HK-2 (cell line): ENCODE measurements around the gene FAM227B.
"Not testable (repeated sequence)": the region's sequence is repeated elsewhere in the genome, so short reads cannot be mapped to it uniquely, and the experiment has no call there.

Experiments used
- DNase-seq: peaks from one replicate; pipeline ENCODE4 v3.0.0-alpha.2; 2018; ENCODE audit not compliant: unreplicated experiment

FAM227B gene

GRCh38 chr15:49494842-49495241 is 125.8 kb downstream of the FAM227B start:
- no peak for DNase-seq

GRCh38 chr15:49492830-49493229 is 127.8 kb downstream of the FAM227B start:
- no peak for DNase-seq

DNA sequence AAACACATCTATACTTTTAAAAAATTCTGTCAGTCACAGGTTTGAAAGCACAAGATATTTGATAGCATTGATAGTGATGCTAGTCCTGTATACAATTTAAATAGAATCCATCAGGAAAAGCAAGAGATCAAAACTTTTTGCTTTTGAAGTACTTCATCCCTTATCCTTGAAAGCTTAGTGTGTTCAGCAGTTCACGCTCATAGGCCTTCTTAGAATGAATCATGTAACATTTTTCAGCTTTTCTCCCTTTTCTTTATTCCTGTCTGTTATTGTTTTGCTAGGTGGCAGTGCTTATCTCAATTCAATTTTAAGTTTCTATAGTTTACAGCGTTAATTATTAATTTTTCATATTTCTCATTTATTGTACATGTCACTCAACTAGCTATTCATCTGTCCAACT is 128.5 kb downstream of the FAM227B start:
- DNase-seq = no peak

- DNase-seq = no peak
Measured at GRCh38 chr15:49490966-49491365, 129.7 kb downstream of the FAM227B start.

DNA sequence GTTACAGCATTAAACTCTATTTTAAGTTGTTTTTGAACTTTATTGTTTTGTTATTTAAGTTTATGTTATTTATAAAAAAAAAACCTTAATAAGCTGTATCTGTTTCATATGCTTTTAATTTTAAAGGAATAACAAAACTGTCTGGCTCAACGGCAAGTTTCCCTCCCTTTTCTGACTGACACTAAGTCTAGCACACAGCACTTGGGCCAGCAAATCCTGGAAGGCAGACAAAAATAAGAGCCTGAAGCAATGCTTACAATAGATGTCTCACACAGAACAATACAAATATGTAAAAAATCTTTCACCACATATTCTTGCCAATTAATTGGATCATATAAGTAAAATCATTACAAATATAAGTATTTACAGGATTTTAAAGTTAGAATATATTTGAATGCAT is 135.2 kb downstream of the FAM227B start:
- DNase-seq = not testable (repeated sequence)

DNA sequence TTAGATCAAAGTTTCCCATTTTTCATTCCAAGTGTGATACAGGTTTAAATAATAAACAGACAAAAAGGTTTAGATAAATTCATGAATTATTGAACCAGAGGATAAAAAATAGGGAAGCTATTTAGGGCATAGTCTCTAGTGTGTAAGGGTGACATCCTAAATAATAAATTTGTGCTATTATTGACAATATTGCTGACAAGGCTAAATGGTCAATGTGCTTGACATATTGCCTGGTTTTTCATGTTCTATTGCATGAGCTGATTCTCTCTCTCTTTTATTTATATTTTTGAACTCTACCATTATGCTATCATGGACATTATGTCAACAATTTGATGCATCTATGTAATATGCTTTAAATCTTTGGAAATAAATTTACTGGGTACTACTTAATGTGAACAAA is 141.6 kb downstream of the FAM227B start:
- DNase-seq = not testable (repeated sequence)

- DNase-seq = not testable (repeated sequence)
Measured at GRCh38 chr15:49478021-49478420, 142.6 kb downstream of the FAM227B start.

DNA sequence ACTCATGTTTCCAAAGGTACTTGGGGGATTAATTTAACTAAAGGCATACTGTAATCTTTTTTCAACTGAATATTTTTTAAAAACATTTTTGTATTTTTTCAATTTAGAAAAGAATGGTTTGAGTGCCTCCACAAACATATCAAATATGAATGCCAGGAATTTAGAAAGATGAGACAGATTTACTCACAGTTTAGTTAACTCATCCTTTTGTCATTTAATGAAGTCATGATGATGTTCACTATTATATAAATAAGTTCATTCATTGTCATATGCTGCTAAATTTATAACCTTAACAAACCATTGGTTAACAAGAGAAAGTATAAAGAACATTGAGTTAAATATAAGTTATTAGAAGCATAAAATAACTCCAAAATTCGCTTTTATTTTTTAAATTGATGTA is 147.6 kb downstream of the FAM227B start:
- no peak for DNase-seq

GRCh38 chr15:49472338-49472737 is 148.3 kb downstream of the FAM227B start:
- DNase-seq = no peak

GRCh38 chr15:49471733-49472132 is 148.9 kb downstream of the FAM227B start:
- DNase-seq = no peak

GRCh38 chr15:49471248-49471647 is 149.4 kb downstream of the FAM227B start:
- peak; percentile 0 for DNase-seq

DNA sequence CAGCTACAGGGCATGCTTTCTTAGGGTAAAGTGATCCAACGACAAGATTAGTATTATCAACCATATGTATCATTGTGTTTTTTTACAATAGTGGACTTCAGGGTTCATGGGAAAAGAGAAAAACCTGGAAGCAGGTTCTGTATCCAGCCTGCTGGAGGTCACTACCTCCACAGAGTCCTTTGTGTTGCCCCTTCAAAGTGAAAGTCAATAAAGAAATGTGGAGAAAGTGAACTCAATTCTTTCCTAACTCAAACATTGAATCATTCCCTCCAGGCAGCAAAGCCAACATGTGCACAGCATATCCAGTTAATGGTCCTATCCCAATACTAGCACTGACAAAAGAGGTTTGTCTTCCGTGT is 152.2 kb downstream of the FAM227B start:
- no peak for DNase-seq

GRCh38 chr15:49467746-49468480 is 152.7 kb downstream of the FAM227B start:
- DNase-seq = no peak

DNA sequence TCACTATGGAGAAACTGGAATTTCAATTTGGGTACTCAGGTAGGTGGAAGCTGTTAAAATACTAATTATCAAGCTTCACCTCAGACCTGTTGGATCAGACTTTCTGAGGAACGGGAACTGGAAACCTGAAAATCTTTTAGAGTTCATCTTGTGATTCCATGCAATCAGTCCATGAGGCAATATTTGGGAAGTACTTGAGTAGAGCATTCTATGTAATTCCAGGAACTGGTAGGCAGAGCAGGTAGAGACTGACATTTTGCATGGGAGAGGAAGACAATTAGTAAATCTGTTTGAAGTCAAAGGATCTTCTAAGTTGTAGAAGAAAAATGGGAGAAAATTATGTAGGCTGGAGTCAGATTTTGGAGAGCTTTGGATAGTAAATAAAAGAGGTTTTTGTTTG is 154.5 kb downstream of the FAM227B start:
- DNase-seq = no peak

DNA sequence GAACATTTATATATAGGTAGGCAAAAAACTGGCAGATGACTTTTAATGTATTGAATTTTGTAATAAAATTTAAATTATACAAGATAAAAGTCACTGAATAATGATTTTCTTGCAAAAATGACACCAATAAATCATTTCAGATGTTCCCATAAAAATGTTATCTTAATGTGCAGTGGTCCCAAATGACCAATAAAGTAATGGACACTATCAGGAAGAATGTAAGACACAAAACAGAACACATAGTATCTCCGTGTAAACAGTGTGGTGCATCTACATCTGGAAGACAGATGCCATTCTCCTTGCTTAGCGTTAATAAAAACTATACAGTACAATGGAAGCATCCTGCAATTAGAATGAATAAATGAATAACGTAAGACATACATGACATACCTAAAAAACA is 156.1 kb downstream of the FAM227B start:
- no peak for DNase-seq

DNA sequence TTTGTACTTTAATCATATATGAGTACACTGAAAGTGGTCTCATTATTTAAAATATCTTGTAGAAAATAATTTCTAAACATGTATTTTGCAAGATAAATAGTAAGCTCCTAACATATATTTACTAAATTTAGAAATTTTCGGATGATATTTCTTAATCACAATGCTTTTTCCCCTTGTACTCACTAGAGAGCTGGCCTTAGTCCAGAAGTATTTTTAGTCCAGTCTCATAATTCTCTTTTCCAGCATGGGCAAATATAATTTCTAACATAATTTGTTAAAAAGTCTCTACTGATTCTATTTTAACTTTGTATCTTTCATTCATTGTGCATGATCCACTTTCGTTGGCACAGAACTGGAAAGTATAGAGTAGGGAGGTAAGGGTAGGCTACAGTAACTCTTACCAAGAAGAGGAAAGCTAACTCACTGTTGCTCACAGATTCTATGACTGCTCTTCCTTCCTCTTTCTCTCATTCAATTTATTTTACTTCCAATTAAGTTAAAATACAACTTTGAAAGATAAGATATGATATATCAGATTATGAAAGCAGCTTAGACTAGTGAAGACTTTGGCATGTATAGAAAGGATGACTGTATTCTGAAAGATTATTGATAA is 158.3 kb downstream of the FAM227B start:
- no peak for DNase-seq

GRCh38 chr15:49460411-49460941 is 160.1 kb downstream of the FAM227B start:
- DNase-seq = no peak

GRCh38 chr15:49458145-49458544 is 162.5 kb downstream of the FAM227B start:
- DNase-seq = no peak

DNA sequence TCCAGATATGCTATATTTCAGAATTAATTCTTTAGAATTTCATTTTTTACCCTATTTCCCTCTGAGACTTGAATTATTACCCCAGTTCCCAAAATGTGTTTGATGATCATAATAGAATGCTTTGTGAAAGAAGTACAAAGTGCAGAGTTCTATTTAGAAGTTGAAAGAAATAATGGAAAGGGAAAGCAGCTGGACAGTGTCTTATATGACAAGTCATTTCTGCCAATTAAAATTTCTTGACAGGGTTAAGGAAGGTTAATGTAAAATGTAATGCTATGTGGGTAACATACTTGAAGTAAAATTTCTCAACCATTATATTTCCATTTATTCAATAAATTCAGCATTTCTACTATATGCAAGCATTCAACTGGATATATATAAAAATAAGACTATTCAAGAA is 164.5 kb downstream of the FAM227B start:
- no peak for DNase-seq

GRCh38 chr15:49452595-49452994 is 168.0 kb downstream of the FAM227B start:
- no peak for DNase-seq

DNA sequence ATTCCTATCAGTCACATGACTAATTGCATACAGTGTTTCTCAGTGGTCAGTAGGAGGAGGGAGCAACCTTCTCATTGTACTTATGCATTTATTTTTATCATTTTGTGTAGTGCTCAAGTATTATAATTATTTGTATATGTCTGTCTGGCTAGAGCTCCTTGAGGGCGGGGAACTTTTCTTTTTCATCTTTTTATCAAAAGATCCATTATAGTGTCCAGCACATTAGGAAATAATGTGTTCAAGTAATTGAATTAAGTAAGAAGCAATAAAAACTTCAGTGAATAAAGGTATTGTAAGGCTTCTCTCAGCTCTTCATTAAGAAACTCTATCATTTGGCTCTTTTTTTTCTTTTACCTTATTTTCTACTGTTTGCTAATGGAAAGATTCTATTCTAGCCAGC is 178.8 kb downstream of the FAM227B start:
- DNase-seq = no peak

- no peak for DNase-seq
Measured at GRCh38 chr15:49441356-49441755, 179.3 kb downstream of the FAM227B start.

DNA sequence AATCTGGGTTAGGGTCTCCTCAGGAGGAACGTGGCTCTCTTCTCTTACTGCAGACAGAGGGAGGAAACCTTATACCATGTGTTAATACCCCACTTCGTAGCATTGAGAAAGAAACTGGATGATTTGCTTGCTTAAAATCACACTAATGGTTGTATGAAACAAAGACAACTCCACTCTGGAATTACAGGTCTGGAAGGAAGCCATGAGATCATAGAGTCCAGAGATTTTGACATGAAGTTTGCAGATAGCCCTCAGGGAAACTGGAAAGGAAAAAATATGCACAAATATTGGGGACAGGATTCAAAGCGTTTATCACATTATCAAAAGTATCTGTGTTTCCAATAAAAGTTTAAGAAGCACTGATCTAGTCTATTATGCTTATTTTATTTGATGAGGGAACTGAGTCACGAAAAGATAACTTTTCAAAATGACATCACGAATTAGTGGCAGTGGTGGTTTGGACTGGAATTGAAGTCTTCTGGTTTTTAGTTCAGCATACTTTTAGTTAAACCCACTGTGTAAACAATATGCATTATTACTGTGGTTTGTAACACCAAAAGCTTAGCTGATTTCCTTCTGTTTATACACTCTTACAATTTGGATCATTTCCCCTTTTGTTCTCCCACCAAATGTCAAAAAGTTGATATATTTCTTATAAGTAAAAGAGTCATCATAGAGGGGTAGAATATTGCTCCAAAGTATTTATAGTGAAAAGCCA is 180.8 kb downstream of the FAM227B start:
- DNase-seq = no peak
